Astrocyte (in vitro differentiated cells and primary cell): ENCODE results near the gene ZNF683. TPM values are rescaled to one million over a fixed set of nuclear protein-coding genes. Genes with fewer than 3 reads are reported as not detected.

Source experiments
- DNase-seq: peaks from one replicate; pipeline ENCODE4 v3.0.0-alpha.2; 2010; ENCODE audit warnings: low read depth
- FAIRE-seq: peaks from 2 replicates; lab custom pipeline; 2011; peaks lifted over from hg19 to GRCh38; lab: Jason Lieb, UNC
- H2AFZ ChIP-seq: 2 replicates; pipeline ENCODE4 v1.6.0; 2012; ENCODE audit warnings: low read depth, low read length, inconsistent platforms
- H3K27ac ChIP-seq: 2 replicates; pipeline ENCODE4 v1.5.1; 2011; ENCODE audit warnings: low read depth, low read length, inconsistent platforms
- H3K27me3 ChIP-seq: 2 replicates; pipeline ENCODE4 v1.6.0; 2011; ENCODE audit warnings: low read length, inconsistent platforms; ENCODE audit not compliant: insufficient read depth
- H3K36me3 ChIP-seq: 2 replicates; pipeline ENCODE4 v1.5.1; 2011; ENCODE audit warnings: low read length, inconsistent platforms; ENCODE audit not compliant: insufficient read depth
- H3K4me1 ChIP-seq: 2 replicates; pipeline ENCODE4 v1.5.1; 2011; ENCODE audit warnings: low read length, inconsistent platforms; ENCODE audit not compliant: insufficient read depth
- H3K4me2 ChIP-seq: 2 replicates; pipeline ENCODE4 v1.6.0; 2012; ENCODE audit warnings: low read length, inconsistent platforms
- H3K4me3 ChIP-seq: 2 replicates; pipeline ENCODE4 v1.5.1; 2011; ENCODE audit warnings: low read depth, mild to moderate bottlenecking, low read length, inconsistent platforms; ENCODE audit not compliant: insufficient read depth
- H3K79me2 ChIP-seq: 2 replicates; pipeline ENCODE4 v1.6.0; 2012; ENCODE audit warnings: mild to moderate bottlenecking, low read length, inconsistent platforms; ENCODE audit not compliant: insufficient read depth
- H3K9ac ChIP-seq: 2 replicates; pipeline ENCODE4 v1.6.0; 2012; ENCODE audit warnings: mild to moderate bottlenecking, low read length, inconsistent platforms
- H3K9me3 ChIP-seq: 2 replicates; pipeline ENCODE4 v1.5.1; 2012; ENCODE audit warnings: low read depth, mild to moderate bottlenecking, low read length, inconsistent platforms; ENCODE audit not compliant: insufficient read depth
- H4K20me1 ChIP-seq: 2 replicates; pipeline ENCODE4 v1.6.0; 2012; ENCODE audit warnings: low read length, inconsistent platforms; ENCODE audit not compliant: insufficient read depth
- H3K27ac Mint-ChIP-seq: one replicate; pipeline ENCODE4 v1.8.0; 2021; ENCODE audit warnings: mild to moderate bottlenecking, mixed read lengths; ENCODE audit not compliant: unreplicated experiment
- H3K27me3 Mint-ChIP-seq: one replicate; pipeline ENCODE4 v1.8.0; 2021; ENCODE audit warnings: low read depth, mixed read lengths; ENCODE audit not compliant: unreplicated experiment
- H3K36me3 Mint-ChIP-seq: one replicate; pipeline ENCODE4 v1.8.0; 2021; ENCODE audit warnings: low read depth, mixed read lengths; ENCODE audit not compliant: unreplicated experiment
- H3K4me1 Mint-ChIP-seq: one replicate; pipeline ENCODE4 v1.8.0; 2021; ENCODE audit warnings: low read depth, mixed read lengths; ENCODE audit not compliant: unreplicated experiment
- H3K4me3 Mint-ChIP-seq: one replicate; pipeline ENCODE4 v1.8.0; 2021; ENCODE audit warnings: mild to moderate bottlenecking, moderate library complexity, mixed read lengths; ENCODE audit not compliant: unreplicated experiment
- H3K9me3 Mint-ChIP-seq: one replicate; pipeline ENCODE4 v1.8.0; 2021; ENCODE audit warnings: mild to moderate bottlenecking, mixed read lengths; ENCODE audit not compliant: unreplicated experiment
- CTCF ChIP-seq: IDR thresholded peaks from 2 replicates; pipeline ENCODE4 v1.5.1; 2011; ENCODE audit warnings: low read depth, mild to moderate bottlenecking, inconsistent platforms, low read length, moderate library complexity; ENCODE audit not compliant: insufficient read depth
- EZH2 ChIP-seq: IDR thresholded peaks from 2 replicates; pipeline ENCODE4 v1.6.1; 2012; ENCODE audit warnings: mild to moderate bottlenecking, low read length, inconsistent platforms; ENCODE audit not compliant: insufficient read depth
- total RNA-seq: library from RNA; stranded (reverse); gene quantifications from 2 replicates; pipeline ENCODE4 v1.2.1, GENCODE V29; 2021

ZNF683 gene
- total RNA-seq, 1 donor from 2014 or later: not detected

- no peaks in the 10 kb centered on the region for H3K9me3 ChIP-seq
- H3K27ac Mint-ChIP-seq: peak overlapping the region; percentile 31
- H4K20me1 ChIP-seq: no peaks in the 10 kb centered on the region
- H3K4me1 Mint-ChIP-seq: peaks cover 22% of the 10 kb centered on the region
- DNase-seq (peak; percentile 67), FAIRE-seq (no peak)
- H2AFZ ChIP-seq: no peak overlapping the region
- no peaks in the 10 kb centered on the region for H3K27me3 ChIP-seq
- H3K4me3 Mint-ChIP-seq: no peak overlapping the region
- peaks cover 10% of the 10 kb centered on the region for H3K27me3 Mint-ChIP-seq
- peak overlapping the region; percentile 47 for H3K9ac ChIP-seq
- H3K4me1 ChIP-seq: peaks cover 30% of the 10 kb centered on the region
- H3K4me2 ChIP-seq: peak overlapping the region; percentile 64
- H3K36me3 ChIP-seq: no peaks in the 10 kb centered on the region
- H3K4me3 ChIP-seq: no peak overlapping the region
- H3K9me3 Mint-ChIP-seq: no peaks in the 10 kb centered on the region
- H3K79me2 ChIP-seq: no peaks in the 10 kb centered on the region
- TF ChIP-seq CTCF (no peak), EZH2 (no peak)
- H3K27ac ChIP-seq: peak overlapping the region; percentile 32
- H3K36me3 Mint-ChIP-seq: no peaks in the 10 kb centered on the region
These were observed 23.2 kb downstream of the ZNF683 start for GRCh38 chr1:26349188-26349876.

- H2AFZ ChIP-seq: no peak overlapping the region
- no peaks in the 10 kb centered on the region for H3K79me2 ChIP-seq
- H3K9ac ChIP-seq: no peak overlapping the region
- H3K27ac Mint-ChIP-seq: peak overlapping the region; percentile 26
- FAIRE-seq (no peak), DNase-seq (no peak)
- no peaks in the 10 kb centered on the region for H3K9me3 Mint-ChIP-seq
- peaks cover 29% of the 10 kb centered on the region for H3K27me3 Mint-ChIP-seq
- H3K4me1 ChIP-seq: peaks cover 20% of the 10 kb centered on the region
- no peaks in the 10 kb centered on the region for H3K36me3 Mint-ChIP-seq
- H3K36me3 ChIP-seq: no peaks in the 10 kb centered on the region
- no peaks in the 10 kb centered on the region for H3K9me3 ChIP-seq
- TF ChIP-seq EZH2: no peak
- no peak for TF ChIP-seq CTCF
- H3K4me1 Mint-ChIP-seq: peaks cover 10% of the 10 kb centered on the region
- H3K4me2 ChIP-seq: no peak overlapping the region
- H3K27ac ChIP-seq: no peak overlapping the region
- H3K27me3 ChIP-seq: peaks cover 3% of the 10 kb centered on the region
- no peak overlapping the region for H3K4me3 Mint-ChIP-seq
- H3K4me3 ChIP-seq: no peak overlapping the region
- H4K20me1 ChIP-seq: no peaks in the 10 kb centered on the region
These were observed 26.1 kb downstream of the ZNF683 start for GRCh38 chr1:26346274-26347033.

- Histone ChIP-seq H3K4me3 (no peak overlapping the region), H3K4me1 (peaks cover 12% of the 10 kb centered on the region), H3K27ac (no peak overlapping the region), H2AFZ (no peak overlapping the region), H3K9ac (no peak overlapping the region), H3K27me3 (peaks cover 3% of the 10 kb centered on the region), H4K20me1 (no peaks in the 10 kb centered on the region), H3K4me2 (no peak overlapping the region), H3K79me2 (no peaks in the 10 kb centered on the region), H3K36me3 (no peaks in the 10 kb centered on the region), H3K9me3 (no peaks in the 10 kb centered on the region)
- Mint-ChIP-seq H3K4me1 (peaks cover 5% of the 10 kb centered on the region), H3K9me3 (no peaks in the 10 kb centered on the region), H3K27me3 (peaks cover 29% of the 10 kb centered on the region), H3K27ac (no peak overlapping the region), H3K4me3 (no peak overlapping the region), H3K36me3 (no peaks in the 10 kb centered on the region)
- DNase-seq (no peak), FAIRE-seq (no peak)
- no peak for TF ChIP-seq CTCF
- no peak for TF ChIP-seq EZH2
These were observed 26.8 kb downstream of the ZNF683 start for GRCh38 chr1:26345718-26346117.
